GM10248 (cell line): ENCODE data around the gene CEP43.

ENCODE experiments used
- CTCF ChIA-PET: fragments of 300-600 bp; sonication (Branson Sonifier 250); formaldehyde crosslinking; extraction: SDS; loops from one replicate; lab custom pipeline; 2021; ENCODE audit warnings: antibody characterized with exemption; lab: Yijun Ruan, JAX
- POLR2A ChIA-PET: fragments of 350-650 bp; sonication (Branson Sonifier 250); formaldehyde crosslinking; extraction: SDS; loops from one replicate; lab custom pipeline; 2020; ENCODE audit warnings: antibody characterized with exemption; lab: Yijun Ruan, JAX
- DNase-seq: peaks from one replicate; pipeline ENCODE4 v3.0.0; 2012; ENCODE audit errors: extremely low spot score
- CTCF ChIP-seq: IDR thresholded peaks from 2 replicates; pipeline ENCODE4 v1.5.1; 2012; ENCODE audit warnings: mild to moderate bottlenecking, low read depth; ENCODE audit errors: extremely low read depth, missing control alignments, control extremely low read depth

CEP43 gene

GRCh38 chr6:166999884-167000253 is 672 bp downstream of the CEP43 start:
- TF ChIP-seq CTCF, result no peak
- ChIA-PET POLR2A (interaction anchor here (0.6 to 1.7 kb wide), 3 partner anchors 10 to 49 kb away, joined by 3 to 7 read pairs (median 5); no protein-coding TSS in a partner anchor), CTCF (interaction anchor here (0.9 to 3.9 kb wide), 16 partner anchors 11 to 225 kb away, joined by 3 to 30 read pairs (median 4); partner anchors contain the start of gene CCR6)
- DNase-seq, result no peak

GRCh38 chr6:167000759-167001158 is 1.6 kb downstream of the CEP43 start:
- TF ChIP-seq CTCF, result no peak
- CTCF ChIA-PET, result interaction anchor here (1.0 to 3.9 kb wide), 6 partner anchors 12 to 226 kb away, joined by 3 to 30 read pairs (median 5); partner anchors contain the start of gene CCR6
- POLR2A ChIA-PET, result no interaction called here
- DNase-seq, result no peak

- ChIA-PET CTCF (interaction anchor here (0.7 to 4.2 kb wide), 7 partner anchors 16 to 231 kb away, joined by 3 to 15 read pairs (median 5); no protein-coding TSS in a partner anchor), POLR2A (no interaction called here)
- DNase-seq, result no peak
- no peak for TF ChIP-seq CTCF
These were observed 6.4 kb downstream of the CEP43 start for GRCh38 chr6:167005350-167006159.

- CTCF ChIA-PET, result interaction anchor here (1.3 to 1.9 kb wide), 2 partner anchors 134 to 233 kb away, joined by 3 to 7 read pairs; no protein-coding TSS in a partner anchor
- no peak for TF ChIP-seq CTCF
- POLR2A ChIA-PET, result no interaction called here
- no peak for DNase-seq
These were observed 8.8 kb downstream of the CEP43 start for GRCh38 chr6:167007985-167008384.

- TF ChIP-seq CTCF, result no peak
- POLR2A ChIA-PET, result no interaction called here
- CTCF ChIA-PET, result interaction anchor here (1.6 to 2.3 kb wide), 3 partner anchors 62 to 240 kb away, joined by 3 to 7 read pairs (median 5); no protein-coding TSS in a partner anchor
- DNase-seq, result no peak
These were observed 13.9 kb downstream of the CEP43 start for GRCh38 chr6:167013067-167013466.

GRCh38 chr6:167013946-167014345 is 14.7 kb downstream of the CEP43 start:
- POLR2A ChIA-PET, result no interaction called here
- CTCF ChIA-PET, result interaction anchor here (0.7 to 2.3 kb wide), 7 partner anchors 9 to 240 kb away, joined by 3 to 8 read pairs (median 4); partner anchors contain the start of gene CEP43
- TF ChIP-seq CTCF, result no peak
- DNase-seq, result no peak
